HepG2 (cell line): ENCODE data around the gene SEC11A. TPM values are rescaled to one million over a fixed set of nuclear protein-coding genes. Genes with fewer than 3 reads are reported as not detected.

ENCODE experiments used
- ARNTL ChIP-seq: sonication (generic); formaldehyde crosslinking; IDR thresholded peaks from 2 replicates; pipeline ENCODE4 v1.4.0; 2020; ENCODE audit warnings: mild to moderate bottlenecking, missing genetic modification reagents
- FOXK1 ChIP-seq: sonication (generic); formaldehyde crosslinking; IDR thresholded peaks from 2 replicates; pipeline ENCODE4 v1.4.0; 2020; ENCODE audit warnings: low read depth, missing genetic modification reagents, borderline replicate concordance
- KMT2B ChIP-seq: IDR thresholded peaks from 2 replicates; pipeline ENCODE4 v1.6.1; 2016; ENCODE audit warnings: missing genetic modification reagents, missing compliant biosample characterization
- NKX3-1 ChIP-seq: sonication (generic); formaldehyde crosslinking; IDR thresholded peaks from 2 replicates; pipeline ENCODE4 v1.5.0; 2020; ENCODE audit warnings: missing genetic modification reagents
- NR2F1 ChIP-seq, 2 experiments: fragments of 450-650 bp in 1 of 2; formaldehyde crosslinking in 1 of 2; IDR thresholded peaks; 2 replicates each; pipeline versions ENCODE4 v1.5.0 to v1.6.1; 2016 to 2020; ENCODE audit warnings: mild to moderate bottlenecking in 1 of 2, missing compliant biosample characterization in 1 of 2, missing genetic modification reagents in 1 of 2, moderate library complexity in 1 of 2
- PHF5A ChIP-seq: IDR thresholded peaks from one replicate; pipeline ENCODE4 v1.6.1; 2018; ENCODE audit warnings: low read depth, missing genetic modification reagents; ENCODE audit not compliant: unreplicated experiment
- SKIL ChIP-seq: sonication (generic); formaldehyde crosslinking; IDR thresholded peaks from 2 replicates; pipeline ENCODE4 v1.8.0; 2022; ENCODE audit warnings: missing genetic modification reagents, mild to moderate bottlenecking, moderate library complexity, borderline replicate concordance
- SP140L ChIP-seq: sonication (generic); formaldehyde crosslinking; IDR thresholded peaks from 2 replicates; pipeline ENCODE4 v1.4.0; 2020; ENCODE audit warnings: missing genetic modification reagents, borderline replicate concordance
- SUZ12 ChIP-seq: fragments of 150-350 bp; IDR thresholded peaks from 2 replicates; pipeline ENCODE4 v1.6.1; 2014; ENCODE audit warnings: low read depth, low read length
- ZNF747 ChIP-seq: sonication (generic); formaldehyde crosslinking; IDR thresholded peaks from 2 replicates; pipeline ENCODE4 v1.8.1; 2023; ENCODE audit warnings: missing genetic modification reagents, mild to moderate bottlenecking, borderline replicate concordance
- polyA plus RNA-seq, 8 experiments: library from polyadenylated mRNA; depleted of rRNA in 3 of 8; stranded (reverse) in 7 of 8; unstranded in 1 of 8; fragments of >200 nt; fragmentation: Illumina TruSeq in 4 of 8; extraction: Trizol in 4 of 8; gene quantifications; 2 replicates each; pipeline versions ENCODE4 v1.2.1 to v1.2.3, GENCODE V29; 2011 to 2016; ENCODE audit warnings: low read depth in 4 of 8, missing spikeins in 1 of 8, mixed read lengths in 1 of 8; ENCODE audit not compliant: insufficient read depth in 1 of 8
- total RNA-seq, 5 experiments: library from RNA; depleted of rRNA; stranded (reverse); fragments of >200 nt; fragmentation: Illumina TruSeq; extraction: Trizol; gene quantifications; 2 replicates each; pipeline ENCODE4 v1.2.3, GENCODE V29; 2016; ENCODE audit warnings: low read depth in 1 of 5
- TF ChIP-seq, protein P1 (sequence below): sonication (generic); formaldehyde crosslinking; IDR thresholded peaks from 2 replicates; pipeline ENCODE4 v1.4.0; 2020; ENCODE audit warnings: mild to moderate bottlenecking, missing genetic modification reagents
- TF ChIP-seq, protein P2 (sequence below): sonication (generic); formaldehyde crosslinking; IDR thresholded peaks from 2 replicates; pipeline ENCODE4 v1.5.0; 2020; ENCODE audit warnings: missing genetic modification reagents
- TF ChIP-seq, protein P3 (sequence below): sonication (generic); formaldehyde crosslinking; IDR thresholded peaks from 2 replicates; pipeline ENCODE4 v1.8.1; 2023; ENCODE audit warnings: mild to moderate bottlenecking, inconsistent platforms, moderate library complexity, missing genetic modification reagents, borderline replicate concordance
- TF ChIP-seq, protein P4 (sequence below): sonication (generic); formaldehyde crosslinking; conservative IDR thresholded peaks from 2 replicates; pipeline ENCODE4 v1.4.0; 2020; ENCODE audit warnings: missing genetic modification reagents
- TF ChIP-seq, protein P5 (sequence below): sonication (generic); formaldehyde crosslinking; IDR thresholded peaks from 2 replicates; pipeline ENCODE4 v1.9.0; 2022; ENCODE audit warnings: low read depth, missing genetic modification reagents
- TF ChIP-seq, protein P6 (sequence below): sonication (generic); formaldehyde crosslinking; IDR thresholded peaks from 2 replicates; pipeline ENCODE4 v1.5.1; 2020; ENCODE audit warnings: mild to moderate bottlenecking, missing genetic modification reagents, moderate library complexity

SEC11A gene
- total and polyA plus RNA-seq, 2 of the 13 experiments (the other 11 are each of a cell fraction or from before 2014, with no cell fraction given) = 141 to 230 TPM

GRCh38 chr15:84716036-84716732 is at the start of gene SEC11A (continued):
- TF ChIP-seq, protein P1, sequence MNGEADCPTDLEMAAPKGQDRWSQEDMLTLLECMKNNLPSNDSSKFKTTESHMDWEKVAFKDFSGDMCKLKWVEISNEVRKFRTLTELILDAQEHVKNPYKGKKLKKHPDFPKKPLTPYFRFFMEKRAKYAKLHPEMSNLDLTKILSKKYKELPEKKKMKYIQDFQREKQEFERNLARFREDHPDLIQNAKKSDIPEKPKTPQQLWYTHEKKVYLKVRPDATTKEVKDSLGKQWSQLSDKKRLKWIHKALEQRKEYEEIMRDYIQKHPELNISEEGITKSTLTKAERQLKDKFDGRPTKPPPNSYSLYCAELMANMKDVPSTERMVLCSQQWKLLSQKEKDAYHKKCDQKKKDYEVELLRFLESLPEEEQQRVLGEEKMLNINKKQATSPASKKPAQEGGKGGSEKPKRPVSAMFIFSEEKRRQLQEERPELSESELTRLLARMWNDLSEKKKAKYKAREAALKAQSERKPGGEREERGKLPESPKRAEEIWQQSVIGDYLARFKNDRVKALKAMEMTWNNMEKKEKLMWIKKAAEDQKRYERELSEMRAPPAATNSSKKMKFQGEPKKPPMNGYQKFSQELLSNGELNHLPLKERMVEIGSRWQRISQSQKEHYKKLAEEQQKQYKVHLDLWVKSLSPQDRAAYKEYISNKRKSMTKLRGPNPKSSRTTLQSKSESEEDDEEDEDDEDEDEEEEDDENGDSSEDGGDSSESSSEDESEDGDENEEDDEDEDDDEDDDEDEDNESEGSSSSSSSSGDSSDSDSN (CRISPR knock-in tag) = peak; percentile 97
- TF ChIP-seq NR2F1 (CRISPR knock-in tag; IDR thresholded peaks at IDR 0.05) (no peak), FOXK1 (CRISPR knock-in tag) (peak; percentile 88; the same call in 1 of the 2 replicates), ARNTL (CRISPR knock-in tag) (peak; percentile 49; the same call in 1 of the 2 replicates), PHF5A (CRISPR knock-in tag) (peak; percentile 73), SKIL (CRISPR knock-in tag) (no peak), SP140L (CRISPR knock-in tag) (no peak; the same call in 1 of the 2 replicates), NKX3-1 (CRISPR knock-in tag) (peak; percentile 75; the same call in 1 of the 2 replicates), SUZ12 (no peak), ZNF747 (CRISPR knock-in tag) (no peak; the same call in none of the 2 replicates), KMT2B (peak; percentile 98)
- TF ChIP-seq, protein P2, sequence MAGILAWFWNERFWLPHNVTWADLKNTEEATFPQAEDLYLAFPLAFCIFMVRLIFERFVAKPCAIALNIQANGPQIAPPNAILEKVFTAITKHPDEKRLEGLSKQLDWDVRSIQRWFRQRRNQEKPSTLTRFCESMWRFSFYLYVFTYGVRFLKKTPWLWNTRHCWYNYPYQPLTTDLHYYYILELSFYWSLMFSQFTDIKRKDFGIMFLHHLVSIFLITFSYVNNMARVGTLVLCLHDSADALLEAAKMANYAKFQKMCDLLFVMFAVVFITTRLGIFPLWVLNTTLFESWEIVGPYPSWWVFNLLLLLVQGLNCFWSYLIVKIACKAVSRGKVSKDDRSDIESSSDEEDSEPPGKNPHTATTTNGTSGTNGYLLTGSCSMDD (CRISPR knock-in tag) = no peak
- TF ChIP-seq, protein P3, sequence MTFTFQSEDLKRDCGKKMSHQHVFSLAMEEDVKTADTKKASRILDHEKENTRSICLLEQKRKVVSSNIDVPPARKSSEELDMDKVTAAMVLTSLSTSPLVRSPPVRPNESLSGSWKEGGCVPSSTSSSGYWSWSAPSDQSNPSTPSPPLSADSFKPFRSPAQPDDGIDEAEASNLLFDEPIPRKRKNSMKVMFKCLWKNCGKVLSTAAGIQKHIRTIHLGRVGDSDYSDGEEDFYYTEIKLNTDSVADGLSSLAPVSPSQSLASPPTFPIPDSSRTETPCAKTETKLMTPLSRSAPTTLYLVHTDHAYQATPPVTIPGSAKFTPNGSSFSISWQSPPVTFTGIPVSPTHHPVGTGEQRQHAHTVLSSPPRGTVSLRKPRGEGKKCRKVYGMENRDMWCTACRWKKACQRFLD (CRISPR knock-in tag) = peak; percentile 84
- TF ChIP-seq, protein P4, sequence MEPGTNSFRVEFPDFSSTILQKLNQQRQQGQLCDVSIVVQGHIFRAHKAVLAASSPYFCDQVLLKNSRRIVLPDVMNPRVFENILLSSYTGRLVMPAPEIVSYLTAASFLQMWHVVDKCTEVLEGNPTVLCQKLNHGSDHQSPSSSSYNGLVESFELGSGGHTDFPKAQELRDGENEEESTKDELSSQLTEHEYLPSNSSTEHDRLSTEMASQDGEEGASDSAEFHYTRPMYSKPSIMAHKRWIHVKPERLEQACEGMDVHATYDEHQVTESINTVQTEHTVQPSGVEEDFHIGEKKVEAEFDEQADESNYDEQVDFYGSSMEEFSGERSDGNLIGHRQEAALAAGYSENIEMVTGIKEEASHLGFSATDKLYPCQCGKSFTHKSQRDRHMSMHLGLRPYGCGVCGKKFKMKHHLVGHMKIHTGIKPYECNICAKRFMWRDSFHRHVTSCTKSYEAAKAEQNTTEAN (CRISPR knock-in tag) = peak; percentile 44; the same call in 1 of the 2 replicates
- TF ChIP-seq, protein P5, sequence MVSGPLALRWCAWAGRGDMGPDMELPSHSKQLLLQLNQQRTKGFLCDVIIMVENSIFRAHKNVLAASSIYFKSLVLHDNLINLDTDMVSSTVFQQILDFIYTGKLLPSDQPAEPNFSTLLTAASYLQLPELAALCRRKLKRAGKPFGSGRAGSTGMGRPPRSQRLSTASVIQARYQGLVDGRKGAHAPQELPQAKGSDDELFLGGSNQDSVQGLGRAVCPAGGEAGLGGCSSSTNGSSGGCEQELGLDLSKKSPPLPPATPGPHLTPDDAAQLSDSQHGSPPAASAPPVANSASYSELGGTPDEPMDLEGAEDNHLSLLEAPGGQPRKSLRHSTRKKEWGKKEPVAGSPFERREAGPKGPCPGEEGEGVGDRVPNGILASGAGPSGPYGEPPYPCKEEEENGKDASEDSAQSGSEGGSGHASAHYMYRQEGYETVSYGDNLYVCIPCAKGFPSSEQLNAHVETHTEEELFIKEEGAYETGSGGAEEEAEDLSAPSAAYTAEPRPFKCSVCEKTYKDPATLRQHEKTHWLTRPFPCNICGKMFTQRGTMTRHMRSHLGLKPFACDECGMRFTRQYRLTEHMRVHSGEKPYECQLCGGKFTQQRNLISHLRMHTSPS = peak; percentile 95; the same call in 1 of the 2 replicates
- TF ChIP-seq, protein P6, sequence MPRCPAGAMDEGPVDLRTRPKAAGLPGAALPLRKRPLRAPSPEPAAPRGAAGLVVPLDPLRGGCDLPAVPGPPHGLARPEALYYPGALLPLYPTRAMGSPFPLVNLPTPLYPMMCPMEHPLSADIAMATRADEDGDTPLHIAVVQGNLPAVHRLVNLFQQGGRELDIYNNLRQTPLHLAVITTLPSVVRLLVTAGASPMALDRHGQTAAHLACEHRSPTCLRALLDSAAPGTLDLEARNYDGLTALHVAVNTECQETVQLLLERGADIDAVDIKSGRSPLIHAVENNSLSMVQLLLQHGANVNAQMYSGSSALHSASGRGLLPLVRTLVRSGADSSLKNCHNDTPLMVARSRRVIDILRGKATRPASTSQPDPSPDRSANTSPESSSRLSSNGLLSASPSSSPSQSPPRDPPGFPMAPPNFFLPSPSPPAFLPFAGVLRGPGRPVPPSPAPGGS (CRISPR knock-in tag) = peak; percentile 83
